A549 treated with dexamethasone at 1 μM for 4 hours (cell line): ENCODE data around the gene KAT8. TPM values are rescaled to one million over a fixed set of nuclear protein-coding genes. Genes with fewer than 3 reads are reported as not detected.

Experiments used
- total RNA-seq: library from RNA; stranded (reverse); fragments of 200-300 nt; extraction: Qiagen RNA extraction; gene quantifications from 5 replicates; pipeline ENCODE4 v1.2.3, GENCODE V29; 2022

KAT8 gene
- 41.5 to 51.5 TPM (median 50.7 TPM) in 5 replicates for total RNA-seq

GRCh38 chr16:31117384-31118222, at the start of gene KAT8:
TSS of gene KAT8 (plus strand) at chr16:31117664. CDS start at chr16:31117682, 18 bp downstream.

GRCh38 chr16:31073970-31074813, 43.3 kb upstream of the KAT8 start, which contains the start of the genes ZNF646 and ZNF668:
TSS of gene ZNF646 (plus strand) at chr16:31074422. CDS start at chr16:31076325, 1,903 bp downstream.
TSS of gene ZNF668 (minus strand) at chr16:31074240. CDS start at chr16:31064459, 9,781 bp downstream.

GRCh38 chr16:31088459-31089183, 28.8 kb upstream of the KAT8 start, which contains the start of gene PRSS53:
TSS of gene PRSS53 (minus strand) at chr16:31088943. CDS start at chr16:31088809, 134 bp downstream.

GRCh38 chr16:31094424-31095120, 22.9 kb upstream of the KAT8 start, which contains the start of gene VKORC1:
TSS of gene VKORC1 (minus strand) at chr16:31094797. CDS start at chr16:31094729, 68 bp downstream.

GRCh38 chr16:31108035-31108793, 9.2 kb upstream of the KAT8 start, which contains the start of gene BCKDK:
TSS of gene BCKDK (plus strand) at chr16:31108386. CDS start at chr16:31109224, 838 bp downstream.

GRCh38 chr16:31135535-31136286, 18.2 kb downstream of the KAT8 start, which contains the start of gene PRSS8:
TSS of gene PRSS8 (minus strand) at chr16:31135727. CDS start at chr16:31135498, 229 bp downstream.

GRCh38 chr16:31149894-31150890, 32.7 kb downstream of the KAT8 start, which contains the start of gene PRSS36:
TSS of gene PRSS36 (minus strand) at chr16:31150066. CDS start at chr16:31150035, 31 bp downstream.

GRCh38 chr16:31179747-31180459, 62.4 kb downstream of the KAT8 start, which contains the start of gene FUS:
TSS of gene FUS (plus strand) at chr16:31180139. CDS start at chr16:31180215, 76 bp downstream.

Other genes with a start within 250 kb of the KAT8 start
- 28.2 to 42.9 TPM (median 40.1 TPM) in 5 replicates for gene BCL7C, start 223.6 kb upstream of the KAT8 start, total RNA-seq
- gene CTF1, start 221.1 kb upstream of the KAT8 start, total RNA-seq = 0.07 to 0.26 TPM (median 0.21 TPM) in 5 replicates
- 10.3 to 22.1 TPM (median 19.3 TPM) in 5 replicates for gene FBXL19, start 194.1 kb upstream of the KAT8 start, total RNA-seq
- 9.4 to 14.4 TPM (median 11.0 TPM) in 5 replicates for gene ORAI3, start 168.6 kb upstream of the KAT8 start, total RNA-seq
- gene SETD1A, start 159.9 kb upstream of the KAT8 start, total RNA-seq = 13.3 to 22.5 TPM (median 20.3 TPM) in 5 replicates
- gene HSD3B7, start 132.5 kb upstream of the KAT8 start, total RNA-seq = 11.5 to 17.6 TPM (median 14.2 TPM) in 5 replicates
- gene STX1B, start 107.0 kb upstream of the KAT8 start, total RNA-seq = 1.6 to 2.4 TPM (median 1.9 TPM) in 5 replicates
- gene STX4, start 84.1 kb upstream of the KAT8 start, total RNA-seq = 55.0 to 65.3 TPM (median 57.5 TPM) in 5 replicates
- gene ZNF668, start 43.4 kb upstream of the KAT8 start, total RNA-seq = 10.8 to 18.9 TPM (median 14.7 TPM) in 5 replicates
- gene ZNF646, start 43.2 kb upstream of the KAT8 start, total RNA-seq = 6.0 to 12.2 TPM (median 10.6 TPM) in 5 replicates
- gene PRSS53, start 28.7 kb upstream of the KAT8 start, total RNA-seq = 0.64 to 2.0 TPM (median 1.1 TPM) in 5 replicates
- 101 to 130 TPM (median 125 TPM) in 5 replicates for gene VKORC1, start 22.9 kb upstream of the KAT8 start, total RNA-seq
- gene BCKDK, start 9.3 kb upstream of the KAT8 start, total RNA-seq = 39.2 to 58.5 TPM (median 52.3 TPM) in 5 replicates
- 0.82 to 1.8 TPM (median 1.3 TPM) in 5 replicates for gene PRSS8, start 18.1 kb downstream of the KAT8 start, total RNA-seq
- 0.62 to 1.4 TPM (median 0.99 TPM) in 5 replicates for gene PRSS36, start 32.4 kb downstream of the KAT8 start, total RNA-seq
- gene FUS, start 62.5 kb downstream of the KAT8 start, total RNA-seq = 541 to 618 TPM (median 565 TPM) in 5 replicates
- gene PYCARD, start 85.1 kb downstream of the KAT8 start, total RNA-seq = 26.3 to 36.4 TPM (median 31.3 TPM) in 5 replicates
- gene TRIM72, start 96.5 kb downstream of the KAT8 start, total RNA-seq = 0.01 to 0.06 TPM (median 0.03 TPM) in 5 replicates
- not detected in 5 replicates for gene PYDC1, start 99.5 kb downstream of the KAT8 start, total RNA-seq
- 1.2 to 1.8 TPM (median 1.8 TPM) in 5 replicates for gene ITGAM, start 142.3 kb downstream of the KAT8 start, total RNA-seq
- gene ITGAX, start 237.5 kb downstream of the KAT8 start, total RNA-seq = 0.76 to 1.8 TPM (median 1.0 TPM) in 5 replicates